Stimulated activated CD8-positive, alpha-beta memory T cell treated with anti-CD3 and anti-CD28 coated beads, Interleukin-15, amount 100 ng/mL, for 1 hour (primary cell): Measurements from ENCODE around the gene MOBP.

Source experiments
- DNase-seq: peaks from one replicate; pipeline ENCODE4 v3.0.0-alpha.2; 2020; ENCODE audit warnings: low read depth

The MOBP gene

DNA sequence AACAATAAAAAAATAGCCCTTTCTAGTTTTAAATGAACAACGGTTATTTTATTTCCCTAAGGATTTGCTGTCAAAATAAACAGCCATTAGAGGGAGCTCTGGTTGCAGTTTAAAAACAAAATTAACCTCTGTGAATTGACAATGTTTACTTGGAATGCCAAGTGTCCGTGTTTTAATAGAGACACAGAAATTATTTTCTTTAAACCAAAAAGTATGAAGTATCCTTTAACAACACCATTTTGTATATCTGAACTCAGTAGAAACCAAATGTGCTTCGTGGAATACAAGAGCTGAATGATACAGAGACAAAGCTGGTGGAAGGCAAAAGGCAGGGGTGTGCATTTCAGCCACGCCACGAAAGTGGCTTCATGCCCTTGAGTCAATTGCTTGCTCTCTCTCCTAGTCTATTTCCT is 74.4 kb downstream of the MOBP start:
- no peak for DNase-seq

GRCh38 chr3:39542588-39542988 is 75.1 kb downstream of the MOBP start:
- DNase-seq, result no peak

GRCh38 chr3:39548282-39548681 is 80.8 kb downstream of the MOBP start:
- DNase-seq, result no peak

DNA sequence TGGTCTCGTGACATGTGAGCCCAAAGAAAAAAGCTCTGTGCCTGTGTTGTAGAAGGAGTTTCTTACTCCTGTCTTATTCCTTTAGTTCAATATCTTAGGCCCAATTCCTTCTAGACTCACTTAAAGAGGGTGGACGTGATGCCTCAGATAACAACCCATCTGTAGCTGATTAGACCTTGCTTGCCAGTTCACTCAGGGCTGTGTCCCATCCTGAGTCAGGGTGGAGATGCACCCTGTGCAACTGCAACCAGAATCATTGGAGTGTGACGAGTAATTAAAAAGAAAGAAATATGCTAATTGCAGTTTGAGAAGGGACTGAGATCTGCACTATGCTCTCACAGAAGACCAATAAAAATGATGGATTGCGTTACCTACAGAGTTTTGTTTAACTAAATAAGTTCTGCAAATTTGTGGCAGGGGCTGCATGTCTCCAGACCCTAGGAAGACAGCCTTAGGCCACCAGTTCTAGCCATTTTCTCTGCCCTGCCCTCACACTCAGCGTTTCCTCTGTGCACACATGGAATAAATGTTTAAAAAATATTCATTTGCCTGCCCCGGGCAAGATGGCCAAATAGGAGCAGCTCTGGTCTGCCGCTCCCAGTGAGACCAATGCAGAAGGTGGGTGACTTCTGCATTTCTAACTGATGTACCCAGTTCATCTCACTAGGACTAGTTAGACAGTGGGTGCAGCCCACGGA is 83.0 kb downstream of the MOBP start:
- no peak for DNase-seq
